Inflammatory macrophage treated with lipopolysaccharide for 1 hour (primary cell): ENCODE results near the gene BMPR1A.

ENCODE experiments used
- DNase-seq, 2 donors: peaks; one replicate each; pipeline ENCODE4 v3.0.0-alpha.2; 2020 to 2022

The BMPR1A gene

DNA sequence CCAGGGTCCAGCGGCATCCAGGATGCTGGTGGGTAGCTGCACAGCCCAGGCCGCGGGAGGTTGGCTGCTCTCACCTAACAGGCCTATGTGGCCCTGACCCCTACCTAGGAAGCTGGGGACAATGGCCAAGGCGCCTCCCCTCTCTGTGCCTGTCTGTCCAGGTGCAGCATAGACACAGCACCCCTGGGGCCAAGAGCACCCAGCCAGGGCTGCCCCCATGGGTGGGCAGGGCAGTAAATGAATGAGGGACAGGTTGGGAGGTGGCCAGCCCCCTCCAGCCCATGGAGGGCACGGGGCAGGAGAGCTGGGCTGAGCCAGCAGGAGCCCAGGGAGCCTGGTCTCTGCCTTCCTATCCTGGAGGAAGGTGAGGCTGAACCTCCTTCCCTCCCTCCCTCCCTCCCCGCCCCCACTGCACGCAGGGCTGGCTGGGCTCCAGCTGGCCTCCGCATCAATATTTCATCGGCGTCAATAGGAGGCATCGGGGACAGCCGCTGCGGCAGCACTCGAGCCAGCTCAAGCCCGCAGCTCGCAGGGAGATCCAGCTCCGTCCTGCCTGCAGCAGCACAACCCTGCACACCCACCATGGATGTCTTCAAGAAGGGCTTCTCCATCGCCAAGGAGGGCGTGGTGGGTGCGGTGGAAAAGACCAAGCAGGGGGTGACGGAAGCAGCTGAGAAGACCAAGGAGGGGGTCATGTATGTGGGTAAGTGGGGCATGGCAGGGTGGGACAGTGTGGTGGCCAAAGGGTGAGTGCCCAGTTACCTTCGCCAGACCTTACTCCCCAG, 201.9 kb downstream of the BMPR1A start, which contains the start of gene SNCG:
SNCG (plus strand) TSS at position 484 of the 785 bp plus-strand sequence; CDS start at position 583, 99 bp downstream.
- no peak for DNase-seq

DNA sequence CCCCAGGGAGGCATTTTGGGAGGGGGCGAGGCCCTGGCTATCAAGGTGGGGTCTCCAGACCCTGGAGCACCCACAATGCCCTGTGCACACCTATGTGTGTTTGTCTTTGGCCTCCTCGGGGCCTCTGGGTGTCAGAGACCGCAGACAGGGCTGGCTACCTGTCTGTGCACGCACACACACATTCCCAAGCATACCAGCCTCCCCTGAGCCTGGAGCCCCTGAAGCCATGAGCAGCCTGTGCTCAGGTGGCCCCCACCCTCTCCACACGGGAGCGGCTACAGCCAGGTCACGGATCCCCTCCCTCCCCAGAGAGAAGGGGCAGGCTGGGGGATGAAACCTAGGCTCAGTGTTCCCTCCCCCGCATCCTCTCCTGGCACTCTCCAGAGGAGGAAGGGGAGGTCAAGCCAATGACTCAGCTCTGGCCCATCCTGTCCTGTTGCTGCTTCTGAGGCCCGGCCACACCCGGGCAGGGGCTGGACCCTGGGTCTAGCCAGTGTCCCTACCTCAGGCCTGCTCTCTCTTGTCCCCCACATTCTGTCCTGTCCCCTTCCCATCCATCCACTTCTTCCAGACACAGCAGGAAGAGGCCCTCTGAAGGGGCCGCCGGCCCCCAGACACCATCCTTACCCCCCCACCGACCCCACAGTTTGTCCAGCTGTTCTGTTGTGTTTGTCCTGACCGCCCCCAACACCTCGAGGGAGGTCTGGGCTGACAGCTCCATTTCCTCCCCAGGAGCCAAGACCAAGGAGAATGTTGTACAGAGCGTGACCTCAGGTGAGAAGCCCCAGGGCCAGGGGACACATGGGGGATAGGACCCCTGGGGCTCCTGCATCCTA, 202.7 kb downstream of the BMPR1A start:
- no peak for DNase-seq

DNA sequence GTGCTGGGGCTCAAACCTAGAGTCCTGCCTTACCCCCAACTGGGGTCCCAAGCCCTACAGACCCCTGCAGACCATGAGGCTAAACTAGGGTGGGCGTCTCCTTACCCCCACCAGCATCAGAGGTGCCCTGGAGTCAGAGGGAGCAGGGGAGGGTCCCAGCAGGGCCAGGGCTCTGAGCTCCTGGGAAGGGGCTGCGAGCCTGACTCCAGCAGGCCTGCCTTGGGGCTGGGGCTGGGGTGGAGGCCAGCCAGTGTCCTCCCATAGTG, 203.3 kb downstream of the BMPR1A start:
- no peak for DNase-seq

DNA sequence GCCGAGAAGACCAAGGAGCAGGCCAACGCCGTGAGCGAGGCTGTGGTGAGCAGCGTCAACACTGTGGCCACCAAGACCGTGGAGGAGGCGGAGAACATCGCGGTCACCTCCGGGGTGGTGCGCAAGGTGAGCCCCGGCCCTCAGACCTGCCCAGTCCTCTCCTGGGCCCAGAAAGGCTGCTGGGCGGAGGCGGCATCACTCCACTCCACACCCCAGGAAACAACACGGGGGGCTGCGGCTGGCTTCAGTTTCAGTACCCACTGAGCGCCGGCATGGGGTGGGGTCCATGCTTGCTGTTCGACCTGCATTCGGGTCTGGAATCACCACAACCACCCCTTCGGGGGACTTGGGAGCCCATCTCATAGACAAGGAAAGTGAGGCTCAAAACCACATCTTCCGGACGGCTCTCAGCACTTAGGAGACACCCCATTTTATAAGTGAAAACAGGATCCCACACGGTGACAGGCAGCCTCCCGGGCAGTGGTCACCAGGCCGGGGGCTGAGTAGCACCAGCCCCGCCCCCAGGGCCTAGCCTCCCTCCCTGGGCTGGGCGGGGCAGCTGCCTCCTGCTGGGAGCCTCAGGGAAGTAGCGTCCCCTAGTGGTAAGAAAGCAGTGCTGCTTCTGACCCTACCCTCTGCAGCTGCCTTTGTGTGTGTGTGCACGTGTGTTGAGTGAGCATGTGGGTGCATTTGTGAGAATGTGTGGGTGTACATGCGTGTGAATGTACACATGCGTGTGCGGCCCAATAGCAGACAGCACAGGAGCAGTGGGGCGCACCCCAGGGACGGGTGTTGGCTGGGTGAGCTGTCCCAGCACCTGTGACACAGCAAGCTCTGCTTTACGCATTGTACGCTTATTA, 203.8 kb downstream of the BMPR1A start:
- peak; percentile 33 to 52 for DNase-seq

DNA sequence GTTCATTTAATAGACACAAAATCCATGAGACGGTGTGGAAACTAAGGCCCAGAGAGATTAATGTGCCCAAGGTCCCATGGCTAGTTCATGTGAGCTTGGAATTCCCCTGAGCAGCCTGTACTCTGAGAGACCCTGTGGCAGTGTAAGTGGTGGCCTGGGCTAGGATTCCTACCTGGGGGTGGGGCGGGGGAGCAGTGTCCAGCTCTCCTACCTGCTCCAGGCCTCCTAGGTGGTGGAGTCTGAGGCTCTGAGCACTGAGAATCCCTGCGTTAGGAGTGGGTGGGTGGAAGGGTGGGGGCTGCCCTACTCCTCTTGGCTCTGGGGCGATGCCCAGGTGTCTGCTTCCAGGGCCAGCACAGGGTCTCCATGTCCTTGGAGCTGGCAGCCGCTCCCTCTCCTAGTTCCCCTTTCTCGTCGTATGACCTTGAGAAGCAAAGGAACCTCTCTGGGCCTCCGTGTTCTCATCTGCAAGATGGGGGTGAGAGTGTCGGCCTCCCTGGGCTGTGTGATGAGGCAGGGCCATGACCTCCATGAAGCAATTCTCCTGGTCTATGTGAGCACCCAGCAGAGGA, 204.5 kb downstream of the BMPR1A start:
- DNase-seq, result no peak

DNA sequence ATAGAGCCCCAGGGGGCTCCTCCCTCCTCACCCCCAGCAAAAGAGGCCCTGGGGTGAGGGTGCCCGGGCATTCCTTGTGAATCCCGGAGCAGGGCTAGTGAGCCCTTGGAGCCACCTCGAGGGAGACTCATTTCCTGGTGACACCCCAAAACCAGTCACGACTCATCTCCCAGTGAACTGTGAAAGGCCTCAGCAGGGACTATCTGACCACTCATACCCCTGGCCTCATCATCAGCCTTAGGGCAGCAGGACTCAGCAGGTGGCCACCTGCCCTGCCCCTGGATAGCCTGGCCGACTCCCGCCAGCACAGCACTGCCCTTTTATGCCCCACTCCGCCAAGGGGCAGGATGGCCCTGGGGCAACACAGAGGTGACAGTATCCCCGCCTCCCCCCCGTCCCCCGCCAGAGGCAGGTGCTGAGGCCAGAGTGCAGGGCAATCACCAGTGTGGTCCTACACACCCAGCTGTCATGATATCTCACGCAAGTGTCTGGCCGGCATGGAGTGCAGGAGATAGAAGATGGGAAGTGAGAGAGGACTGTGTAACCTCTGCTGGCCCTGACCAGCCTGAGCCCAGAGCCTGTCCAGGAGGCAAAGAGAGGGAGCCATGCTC, 205.2 kb downstream of the BMPR1A start:
- DNase-seq, result no peak

DNA sequence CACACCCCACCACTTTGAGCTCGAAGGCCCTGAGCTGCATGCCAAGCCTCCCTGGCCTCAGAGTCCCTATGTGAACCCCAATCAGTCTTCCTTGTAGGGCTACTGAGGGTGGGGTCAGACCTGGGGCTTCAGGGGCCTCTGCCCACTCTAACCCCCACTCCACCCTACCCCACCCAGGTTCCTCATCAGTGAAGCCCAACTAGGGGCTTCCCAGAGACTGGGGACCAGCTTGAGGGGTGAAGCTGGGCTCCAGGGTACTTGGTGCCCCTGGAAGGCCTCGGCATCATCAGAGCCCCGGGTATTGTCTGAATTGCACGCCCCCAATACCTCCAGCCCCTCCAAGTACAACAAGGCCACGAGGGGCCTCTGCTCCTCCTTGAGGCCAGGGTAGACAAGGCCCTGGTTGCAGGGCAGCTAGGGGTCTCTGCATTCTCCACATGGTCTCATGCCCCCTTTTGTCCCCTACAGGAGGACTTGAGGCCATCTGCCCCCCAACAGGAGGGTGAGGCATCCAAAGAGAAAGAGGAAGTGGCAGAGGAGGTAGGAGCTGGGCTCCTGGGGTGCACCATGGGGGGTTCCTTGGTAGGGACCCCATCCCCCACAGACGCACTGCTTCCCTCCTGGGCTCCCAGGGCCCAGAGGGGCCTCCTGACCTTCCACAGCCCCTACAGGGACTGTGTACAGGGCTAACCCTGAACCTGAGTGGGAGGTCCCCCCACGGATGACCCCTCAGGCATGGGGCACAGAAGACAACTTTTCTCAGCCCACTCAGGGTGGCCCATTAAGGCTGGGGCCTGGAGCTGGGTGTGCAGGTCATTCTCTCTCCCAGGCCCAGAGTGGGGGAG, 205.9 kb downstream of the BMPR1A start:
- no peak for DNase-seq

DNA sequence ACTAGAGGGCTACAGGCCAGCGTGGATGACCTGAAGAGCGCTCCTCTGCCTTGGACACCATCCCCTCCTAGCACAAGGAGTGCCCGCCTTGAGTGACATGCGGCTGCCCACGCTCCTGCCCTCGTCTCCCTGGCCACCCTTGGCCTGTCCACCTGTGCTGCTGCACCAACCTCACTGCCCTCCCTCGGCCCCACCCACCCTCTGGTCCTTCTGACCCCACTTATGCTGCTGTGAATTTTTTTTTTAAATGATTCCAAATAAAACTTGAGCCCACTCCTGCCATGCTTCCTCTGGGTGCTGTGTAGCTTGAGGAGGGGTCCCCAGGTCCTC, 206.5 kb downstream of the BMPR1A start:
- DNase-seq, result no peak

DNA sequence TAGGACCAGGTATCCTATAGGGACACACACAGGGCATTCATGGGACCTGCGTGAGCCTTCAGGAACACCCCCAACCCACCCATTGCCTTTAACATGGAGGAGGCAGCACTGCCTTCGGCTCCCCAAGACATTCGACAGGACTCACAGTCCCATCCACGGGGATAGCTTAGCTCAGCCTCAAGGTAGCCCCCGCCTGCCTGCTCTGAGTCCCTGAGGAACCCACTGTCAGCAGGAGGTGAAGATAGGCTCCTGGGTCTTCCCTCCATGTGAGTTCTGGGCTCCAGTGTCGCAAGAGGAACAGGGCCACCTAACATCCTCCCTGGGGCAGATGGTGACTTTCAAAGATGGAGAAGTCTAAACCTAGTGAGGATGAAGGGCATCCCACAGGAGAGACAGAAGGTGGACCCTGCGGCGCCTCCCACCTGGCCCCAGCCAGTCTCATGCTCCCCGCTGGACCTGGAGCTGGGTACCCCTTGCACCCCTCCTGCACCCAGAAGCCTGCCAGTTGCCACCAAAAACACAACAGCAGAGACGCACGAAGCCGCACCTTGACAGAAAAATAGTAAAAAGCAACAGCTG, 207.0 kb downstream of the BMPR1A start:
- DNase-seq, result no peak

DNA sequence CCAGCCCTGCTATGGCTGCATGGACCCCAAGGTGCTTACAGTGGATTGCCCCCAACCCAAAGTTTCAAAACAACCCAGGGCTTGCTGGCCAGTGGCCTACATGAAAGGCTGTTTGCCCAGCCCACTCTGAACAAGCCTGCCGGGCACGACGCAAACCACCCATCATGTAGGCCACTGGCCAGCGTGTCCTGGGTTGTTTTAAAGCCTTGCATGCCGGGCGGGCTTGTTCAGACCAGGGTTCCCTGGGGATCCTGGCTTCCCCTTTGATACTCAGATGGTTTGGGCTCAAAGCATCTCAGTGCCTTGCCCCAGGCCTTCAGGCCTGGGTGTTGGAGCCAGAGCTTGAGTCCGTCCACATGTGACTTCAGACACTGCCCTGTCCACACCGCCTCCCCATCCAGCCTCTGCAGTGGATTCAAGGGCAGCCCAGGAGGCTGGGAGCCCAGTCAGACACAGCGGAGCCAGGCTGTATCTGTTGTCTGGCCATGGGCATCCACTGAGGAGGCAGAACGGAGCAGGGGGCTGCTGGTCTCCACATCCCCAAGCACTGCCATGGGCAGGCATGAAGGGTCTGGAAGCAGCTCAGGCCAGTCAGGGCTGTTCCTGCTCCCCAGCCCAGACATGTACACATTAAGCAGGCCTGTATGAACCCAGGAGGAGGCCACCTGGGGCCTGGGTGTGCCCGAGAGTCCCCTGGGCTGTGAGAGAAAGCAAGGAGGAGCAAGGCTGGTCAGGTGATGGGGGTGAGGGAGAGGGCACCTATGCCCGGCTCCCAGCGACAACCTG, 207.8 kb downstream of the BMPR1A start:
- no peak for DNase-seq

DNA sequence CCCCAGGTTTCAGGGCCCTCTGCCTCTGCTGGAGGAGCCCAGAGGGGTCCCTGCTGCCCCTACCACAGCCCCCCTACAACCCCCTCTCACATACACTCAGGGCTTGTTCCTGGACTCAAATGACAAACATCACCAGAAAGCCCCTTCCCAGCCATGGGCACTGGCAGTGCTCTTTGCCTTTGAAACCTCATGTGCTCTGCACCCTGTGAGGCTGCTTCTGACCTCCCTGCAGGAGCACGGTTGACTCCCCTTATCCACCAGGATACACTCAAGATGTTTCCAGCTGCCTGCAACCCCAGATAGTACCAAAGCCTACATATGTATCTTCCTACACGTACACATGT, 208.4 kb downstream of the BMPR1A start:
- no peak for DNase-seq

DNA sequence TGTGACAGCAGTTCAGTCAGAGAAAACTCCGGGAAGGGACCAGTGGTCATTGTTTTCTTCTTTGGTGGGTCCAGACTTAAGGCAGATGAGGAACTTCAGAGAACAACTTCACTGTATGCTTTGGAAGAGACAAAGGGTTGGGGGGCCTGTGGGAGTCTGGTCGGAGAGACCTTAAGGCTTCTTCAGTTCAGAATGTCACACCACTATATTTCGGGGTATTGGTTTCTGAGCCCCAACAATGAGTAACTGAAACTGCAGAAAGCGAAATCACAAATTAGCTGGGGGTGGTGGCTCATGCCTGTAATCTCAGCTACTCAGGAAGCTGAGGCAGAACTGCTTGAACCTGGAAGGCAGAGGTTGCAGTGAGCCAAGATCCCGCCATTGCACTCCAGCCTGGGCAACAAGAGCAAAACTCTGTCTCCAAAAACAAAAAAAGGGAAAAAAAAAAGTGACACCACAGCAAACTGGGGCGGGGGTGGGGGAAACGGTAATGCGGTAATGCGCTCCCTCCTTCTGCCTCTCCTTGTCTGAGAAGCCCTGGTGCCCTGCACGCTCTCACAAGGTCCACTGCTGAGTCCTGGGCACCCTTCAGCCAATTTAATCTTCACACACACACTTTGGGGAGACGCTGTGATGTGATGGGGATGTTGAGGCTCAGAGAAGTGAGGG, 209.7 kb downstream of the BMPR1A start:
- peak in 1 of 2 donors; percentile 25 for DNase-seq

DNA sequence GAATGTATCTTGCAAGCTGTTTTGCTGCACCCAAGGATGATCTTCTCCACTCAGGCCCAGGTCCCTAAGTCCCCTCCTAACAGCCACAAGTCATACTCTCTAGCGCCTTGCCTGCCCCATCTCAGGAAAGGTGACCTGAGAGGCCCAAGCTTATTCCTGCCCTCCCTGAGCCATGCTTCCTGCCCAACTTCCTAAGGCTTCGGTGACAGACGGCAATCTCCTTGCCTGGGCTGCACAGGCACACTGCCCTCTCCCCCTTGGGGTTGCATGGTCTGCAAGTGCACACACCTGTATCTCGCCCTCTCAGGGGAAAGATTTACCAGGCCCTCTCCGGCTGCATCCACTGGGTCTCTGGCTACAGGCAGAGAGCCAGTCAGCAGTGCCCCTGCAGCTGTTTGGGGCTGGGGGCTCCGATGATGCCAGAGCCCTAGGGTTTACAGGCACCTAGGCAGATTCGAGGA, 211.1 kb downstream of the BMPR1A start:
- no peak for DNase-seq

DNA sequence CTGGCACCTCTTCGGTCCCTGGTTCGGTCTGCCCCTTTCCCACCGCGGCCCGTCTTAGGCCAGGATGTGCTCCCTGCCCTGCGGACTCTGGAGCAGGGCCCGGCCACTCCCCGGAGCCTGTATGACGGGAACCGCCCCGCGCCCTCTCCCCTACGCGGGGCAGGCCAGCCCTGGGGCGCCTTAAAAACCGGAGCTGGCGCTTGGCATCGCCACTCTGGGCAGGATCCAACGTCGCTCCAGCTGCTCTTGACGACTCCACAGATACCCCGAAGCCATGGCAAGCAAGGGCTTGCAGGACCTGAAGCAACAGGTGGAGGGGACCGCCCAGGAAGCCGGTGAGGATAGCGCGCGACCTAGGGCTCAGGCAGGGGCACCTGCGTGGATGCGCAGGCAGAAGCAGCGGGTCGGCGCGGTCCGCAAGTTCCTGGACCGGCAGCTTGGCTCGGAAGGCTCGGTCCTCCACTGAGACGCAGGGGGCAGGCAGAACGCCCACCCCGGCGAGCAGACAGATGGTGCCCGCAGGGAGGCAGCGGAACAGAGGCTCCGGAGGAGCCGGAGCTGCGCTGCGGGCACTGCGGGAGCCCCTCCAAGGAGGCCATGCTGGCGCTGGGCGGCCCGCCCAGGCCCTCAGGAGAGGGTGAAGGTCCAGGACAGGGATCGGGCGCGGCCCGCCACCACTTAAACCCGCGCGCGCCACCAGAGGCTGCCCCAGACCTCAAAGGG, 212.0 kb downstream of the BMPR1A start, which contains the start of gene ADIRF:
ADIRF (plus strand) TSS at position 212 of the 723 bp plus-strand sequence; CDS start at position 275, 63 bp downstream.
- DNase-seq, result no peak

DNA sequence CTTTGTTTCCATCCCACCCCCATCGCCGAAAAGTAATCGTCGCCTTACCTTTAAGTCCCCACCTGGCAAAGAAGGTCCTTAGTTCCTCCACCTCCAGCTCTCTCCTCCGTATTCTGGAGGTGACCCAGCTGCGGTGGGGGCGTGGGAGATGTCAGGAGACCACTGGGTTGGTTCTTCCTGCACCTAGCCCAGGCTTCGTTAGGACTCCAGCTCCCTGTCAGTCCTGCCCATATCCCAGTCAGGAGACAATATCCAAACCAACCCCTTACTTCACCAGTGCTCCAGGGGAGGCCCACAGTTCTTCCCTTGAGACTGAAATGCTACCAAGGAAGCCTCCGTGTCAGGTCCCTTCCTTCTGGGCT, 212.6 kb downstream of the BMPR1A start:
- no peak for DNase-seq

DNA sequence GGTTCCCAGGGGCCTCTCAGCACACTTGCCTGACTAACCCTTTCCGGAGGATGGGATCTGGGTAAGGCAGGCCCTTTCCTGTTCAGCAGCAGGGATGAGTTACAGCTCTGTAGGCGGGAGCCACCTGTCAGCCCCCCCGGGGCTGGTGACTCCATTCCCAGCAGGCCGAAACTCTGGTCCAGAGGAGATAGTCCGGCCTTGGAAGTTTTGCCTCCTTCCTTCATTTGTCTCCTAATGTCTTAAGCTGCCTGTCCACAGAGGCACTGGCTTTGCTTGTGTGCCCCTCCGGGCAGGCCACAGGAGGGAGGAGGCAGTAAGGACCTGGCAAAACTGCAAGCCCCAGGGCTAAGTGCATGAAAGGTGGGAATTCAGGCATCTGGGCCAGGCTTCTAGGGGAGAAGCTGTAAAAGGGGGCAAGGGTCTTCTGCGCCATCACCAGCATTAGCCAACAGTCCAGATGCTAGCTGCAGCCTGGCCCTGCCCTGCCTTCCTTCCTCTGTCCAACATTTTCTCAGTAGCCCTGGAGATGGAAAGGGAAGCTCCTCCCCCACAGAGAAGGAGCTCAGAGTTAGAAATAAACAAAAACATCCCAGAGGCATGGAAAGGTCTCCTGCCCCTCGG, 213.1 kb downstream of the BMPR1A start:
- DNase-seq, result no peak

DNA sequence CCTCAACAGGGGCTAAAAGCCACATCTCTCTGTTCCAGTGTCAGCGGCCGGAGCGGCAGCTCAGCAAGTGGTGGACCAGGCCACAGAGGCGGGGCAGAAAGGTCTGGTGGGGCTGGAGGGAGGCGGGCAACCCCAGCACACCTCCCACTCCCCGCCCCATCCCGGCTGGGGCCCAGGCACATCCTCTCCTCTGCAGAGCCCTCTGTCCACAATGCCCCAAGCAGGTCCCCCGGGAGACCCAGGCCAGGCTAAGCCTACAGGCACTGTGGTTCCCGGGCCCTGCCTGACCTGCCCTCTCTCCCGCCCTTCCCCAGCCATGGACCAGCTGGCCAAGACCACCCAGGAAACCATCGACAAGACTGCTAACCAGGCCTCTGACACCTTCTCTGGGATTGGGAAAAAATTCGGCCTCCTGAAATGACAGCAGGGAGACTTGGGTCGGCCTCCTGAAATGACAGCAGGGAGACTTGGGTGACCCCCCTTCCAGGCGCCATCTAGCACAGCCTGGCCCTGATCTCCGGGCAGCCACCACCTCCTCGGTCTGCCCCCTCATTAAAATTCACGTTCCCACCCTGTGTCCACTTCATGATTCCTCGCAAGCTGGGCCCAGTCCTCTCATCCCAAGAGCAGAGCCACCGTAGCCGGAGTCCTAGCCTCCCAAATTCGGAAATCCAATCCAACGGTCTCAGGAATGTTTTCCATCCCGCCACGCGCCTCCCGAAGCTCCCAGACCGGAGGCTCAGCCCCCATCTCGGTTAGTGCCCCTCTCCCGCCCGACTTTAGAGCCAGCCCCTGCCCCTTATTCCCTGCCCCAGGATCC, 214.0 kb downstream of the BMPR1A start:
- DNase-seq, result no peak

DNA sequence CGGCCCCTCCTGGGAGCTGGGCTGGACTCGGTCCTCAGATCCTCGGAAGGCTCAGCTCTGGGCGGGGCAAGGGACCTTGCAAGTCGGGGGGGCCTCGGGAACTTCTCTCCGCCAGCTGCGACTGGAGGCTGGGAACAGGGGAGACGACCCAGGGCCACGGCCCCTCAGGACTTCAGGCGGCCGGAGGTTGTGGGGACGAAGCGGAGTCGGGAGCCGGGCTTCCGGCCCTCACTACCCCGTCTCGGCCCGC, 214.5 kb downstream of the BMPR1A start:
- DNase-seq, result no peak
